ENCODE results near the gene CRACR2B. TPM values are rescaled to one million over a fixed set of nuclear protein-coding genes. Genes with fewer than 3 reads are reported as not detected.

The CRACR2B gene
- total RNA-seq, 1 experiment from 2014 or later: 11.8 TPM

DNA sequence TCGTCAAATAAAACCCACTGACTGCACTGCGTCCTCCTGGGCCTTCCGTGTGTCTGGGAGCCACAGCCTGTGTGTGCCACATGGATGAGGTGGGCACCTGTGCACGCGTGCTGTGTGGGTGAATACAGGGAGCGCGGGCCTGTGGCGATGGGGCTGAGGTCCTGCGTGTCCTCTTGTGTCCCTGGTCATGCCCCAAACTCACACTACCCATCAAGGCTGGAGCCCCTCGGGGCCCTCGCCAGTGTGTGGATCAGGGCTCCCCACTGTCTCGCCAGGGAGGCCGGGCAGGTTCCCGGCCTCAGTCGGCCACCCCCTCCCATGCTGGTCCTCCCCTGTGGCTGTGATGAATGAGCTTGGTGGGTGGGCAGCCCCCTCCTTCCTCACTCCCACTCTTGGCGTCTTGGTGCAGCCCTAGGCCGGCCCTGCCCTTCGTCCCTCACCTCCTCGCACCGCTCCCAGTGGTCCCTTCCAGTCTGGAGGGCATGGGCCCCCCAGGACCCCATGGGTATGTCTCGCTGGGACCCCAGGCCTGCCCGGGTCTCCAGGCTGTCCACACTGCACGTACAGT, 4.3 kb downstream of the CRACR2B start:
- ChIA-PET POLR2A (interaction anchor here (1.0 to 1.4 kb wide), 4 partner anchors 10 to 13 kb away, joined by 3 to 12 read pairs (median 6); partner anchors contain the start of genes PNPLA2, POLR2L and TSPAN4), RAD21 (ENCODE audit: low non-redundant PET in 1 of 2, low total read pairs in 2 of 2, uncharacterized antibody in 2 of 2, unreplicated experiment in 2 of 2) (no interaction called here), CTCF (no interaction called here)
- BruUV-seq (replicated peaks): no TSS peak
- no peaks in the 10 kb centered on the region for H3K27me3 ChIP-seq (ENCODE audit: insufficient read depth, low read length)
- H3K9me3 ChIP-seq (ENCODE audit: control insufficient read depth in 1 of 2, insufficient read depth in 1 of 2, low read depth in 1 of 2, low read length in 2 of 2): no peaks in the 10 kb centered on the region
- ATAC-seq (no peak), DNase-seq (ENCODE audit: low read depth, low spot score) (no peak)
- H3K4me2 ChIP-seq (ENCODE audit: low read length): peak overlapping the region; percentile 99
- peaks cover 45% of the 10 kb centered on the region for H3K79me2 ChIP-seq (ENCODE audit: insufficient read depth, low read length)
- H2AFZ ChIP-seq (ENCODE audit: low read depth, low read length, poor library complexity, severe bottlenecking): no peak overlapping the region
- H3K9ac ChIP-seq (ENCODE audit: low read length): peak overlapping the region; percentile 95
- H3K4me3 ChIP-seq (replicated peaks in 1 of 2; ENCODE audit: low read depth in 1 of 2, low read length in 2 of 2): peak overlapping the region; percentile 74 to 90
- H3K27ac ChIP-seq (ENCODE audit: low read depth, low read length): peak overlapping the region; percentile 88
- TF ChIP-seq ELF1 (IDR thresholded peaks at IDR 0.05; ENCODE audit: borderline replicate concordance, low read depth) (no peak), SP1 (IDR thresholded peaks at IDR 0.05; ENCODE audit: low read depth) (no peak), CBX3 (IDR thresholded peaks at IDR 0.05; ENCODE audit: low read depth) (no peak)
- TF ChIP-seq, protein P1, sequence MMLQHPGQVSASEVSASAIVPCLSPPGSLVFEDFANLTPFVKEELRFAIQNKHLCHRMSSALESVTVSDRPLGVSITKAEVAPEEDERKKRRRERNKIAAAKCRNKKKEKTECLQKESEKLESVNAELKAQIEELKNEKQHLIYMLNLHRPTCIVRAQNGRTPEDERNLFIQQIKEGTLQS (IDR thresholded peaks at IDR 0.05): no peak
- H3K9me2 ChIP-seq (ENCODE audit: insufficient read depth): no peaks in the 10 kb centered on the region
- peaks cover 27 to 58% of the 10 kb centered on the region in 2 experiments for H3K4me1 ChIP-seq (ENCODE audit: control insufficient read depth in 1 of 2, insufficient read depth in 2 of 2, low read length in 2 of 2)
- peaks cover 6% of the 10 kb centered on the region; the same call in 1 of the 2 replicates for H4K20me1 ChIP-seq (ENCODE audit: insufficient read depth)
- intact Hi-C loops (cut with micrococcal nuclease): no loop called here
- peaks cover 0 to 10% of the 10 kb centered on the region in 2 experiments; a peak in 1 of 4 replicates for H3K36me3 ChIP-seq (ENCODE audit: control insufficient read depth in 1 of 2, insufficient read depth in 2 of 2, low read length in 2 of 2)

DNA sequence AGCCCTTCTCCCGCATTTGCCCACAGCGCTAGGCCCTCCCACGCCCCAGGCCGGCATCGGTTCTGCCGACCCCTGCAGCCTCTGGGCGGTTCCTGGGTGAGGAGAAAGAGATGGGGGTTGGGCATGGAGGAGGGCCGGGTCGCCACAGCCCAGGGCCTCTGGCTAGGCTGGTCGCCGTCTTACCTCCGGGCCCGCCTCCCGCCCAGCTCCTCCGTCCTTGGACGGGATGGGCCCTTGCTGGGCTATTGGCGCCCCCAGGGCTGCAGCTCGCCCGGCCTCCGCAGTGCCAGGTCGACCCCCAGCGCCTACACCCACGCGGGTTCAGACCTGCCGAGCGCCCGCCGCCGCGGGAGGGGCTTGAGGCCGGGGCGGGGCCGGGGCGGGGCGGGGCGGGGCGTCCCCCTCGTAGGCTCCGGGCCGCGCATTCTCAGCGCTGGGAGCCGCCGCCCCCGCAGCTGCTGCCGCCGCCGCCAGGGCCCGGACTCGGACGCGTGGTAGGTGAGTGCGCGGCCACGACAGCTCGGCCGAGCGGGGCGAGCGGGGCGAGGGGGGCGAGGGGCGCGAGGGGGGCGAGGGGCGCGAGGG, 4.9 kb downstream of the CRACR2B start, which contains the start of gene CD151:
TSS of gene CD151 (plus strand) at position 424 of the 585 bp plus-strand sequence. CDS start 3,118 bp downstream, outside the sequence.
- POLR2A ChIA-PET: interaction anchor here (1.0 to 1.2 kb wide), 2 partner anchors 10 to 13 kb away, joined by 3 to 9 read pairs; partner anchors contain the start of gene PNPLA2
- peaks cover 49% of the 10 kb centered on the region for H3K79me2 ChIP-seq (ENCODE audit: insufficient read depth, low read length)
- TF ChIP-seq YY1 (IDR thresholded peaks at IDR 0.05; ENCODE audit: extremely low read depth, insufficient replicate concordance, low read depth, low read length): no peak
- TF ChIP-seq TCF7L2 (IDR thresholded peaks at IDR 0.05; ENCODE audit: borderline replicate concordance, extremely low read depth, insufficient read depth, insufficient read length): no peak
- TF ChIP-seq EGR1 (IDR thresholded peaks at IDR 0.05; ENCODE audit: low read depth): no peak
- peak; percentile 66 for TF ChIP-seq ZFX (IDR thresholded peaks at IDR 0.05)
- TF ChIP-seq RAD21 (IDR thresholded peaks at IDR 0.05; ENCODE audit: low read depth): no peak
- TF ChIP-seq EZH2phosphoT487 (IDR thresholded peaks at IDR 0.05; ENCODE audit: borderline replicate concordance): no peak
- TF ChIP-seq ELF1 (IDR thresholded peaks at IDR 0.05; ENCODE audit: borderline replicate concordance, low read depth): no peak
- no peak for TF ChIP-seq CBX3 (IDR thresholded peaks at IDR 0.05; ENCODE audit: low read depth)
- no peak for TF ChIP-seq REST (IDR thresholded peaks at IDR 0.05; ENCODE audit: low read depth)
- TF ChIP-seq SRF (IDR thresholded peaks at IDR 0.05; ENCODE audit: low read depth): no peak
- TF ChIP-seq, protein P1 (IDR thresholded peaks at IDR 0.05): no peak
- TF ChIP-seq POLR2AphosphoS5 (IDR thresholded peaks at IDR 0.05; ENCODE audit: low read depth, low read length): peak; percentile 63; the same call in 1 of the 2 replicates
- no peak for TF ChIP-seq FOSL1 (IDR thresholded peaks at IDR 0.05; ENCODE audit: low read depth)
- peak; percentile 43 for TF ChIP-seq POLR2A (IDR thresholded peaks at IDR 0.05; ENCODE audit: borderline replicate concordance, extremely low read depth, insufficient read depth, insufficient read length)
- no peak for TF ChIP-seq SP1 (IDR thresholded peaks at IDR 0.05; ENCODE audit: low read depth)

More for the DNA sequence above, 4.9 kb downstream of the CRACR2B start, which contains the start of gene CD151:
- intact Hi-C loops (cut with micrococcal nuclease): no loop called here
- no peaks in the 10 kb centered on the region for H3K27me3 ChIP-seq (ENCODE audit: insufficient read depth, low read length)
- peak within 1 kb of the TSS; percentile 82 to 90 for H3K4me3 ChIP-seq (replicated peaks in 1 of 2; ENCODE audit: low read depth in 1 of 2, low read length in 2 of 2)
- H4K20me1 ChIP-seq (ENCODE audit: insufficient read depth): peaks cover 6% of the 10 kb centered on the region; the same call in 1 of the 2 replicates
- H2AFZ ChIP-seq (ENCODE audit: low read depth, low read length, poor library complexity, severe bottlenecking): no peak within 1 kb of the TSS
- peaks cover 0 to 16% of the 10 kb centered on the region in 2 experiments; a peak in 1 of 4 replicates for H3K36me3 ChIP-seq (ENCODE audit: control insufficient read depth in 1 of 2, insufficient read depth in 2 of 2, low read length in 2 of 2)
- DNase-seq (ENCODE audit: low read depth, low spot score) (no peak), ATAC-seq (peak; percentile 55)
- H3K9me3 ChIP-seq (ENCODE audit: control insufficient read depth in 1 of 2, insufficient read depth in 1 of 2, low read depth in 1 of 2, low read length in 2 of 2): no peaks in the 10 kb centered on the region
- peak within 1 kb of the TSS; percentile 96 for H3K27ac ChIP-seq (ENCODE audit: low read depth, low read length)
- H3K9ac ChIP-seq (ENCODE audit: low read length): peak within 1 kb of the TSS; percentile 95
- no peaks in the 10 kb centered on the region for H3K9me2 ChIP-seq (ENCODE audit: insufficient read depth)
- CTCF ChIA-PET: no interaction called here
- H3K4me1 ChIP-seq (ENCODE audit: control insufficient read depth in 1 of 2, insufficient read depth in 2 of 2, low read length in 2 of 2): peaks cover 26 to 59% of the 10 kb centered on the region in 2 experiments
- H3K4me2 ChIP-seq (ENCODE audit: low read length): peak within 1 kb of the TSS; percentile 99
- RAD21 ChIA-PET (ENCODE audit: low non-redundant PET in 1 of 2, low total read pairs in 2 of 2, uncharacterized antibody in 2 of 2, unreplicated experiment in 2 of 2): no interaction called here
- BruUV-seq (replicated peaks): no TSS peak

Measured in HCT116 (cell line).